OCI-LY3 (cell line): ENCODE measurements around the gene USH2A.

Experiments used
- H2AFZ ChIP-seq: fragments of 200-600, 300-600 bp; shearing (Covaris generic); 2 replicates; pipeline ENCODE4 v1.6.0; 2014; ENCODE audit warnings: antibody characterized with exemption, low read depth, low read length
- H3K27ac ChIP-seq: fragments of 200-600, 300-600 bp; sonication (generic); 2 replicates; pipeline ENCODE4 v1.5.1; 2014; ENCODE audit warnings: mild to moderate bottlenecking, low read length, moderate library complexity, mixed read lengths
- H3K27me3 ChIP-seq: fragments of 200-600, 300-600 bp; sonication (generic); 2 replicates; pipeline ENCODE4 v1.6.1; 2014; ENCODE audit warnings: low read depth, low read length, mixed read lengths
- H3K36me3 ChIP-seq: fragments of 200-600, 300-600 bp; sonication (generic); replicated peaks from 2 replicates; pipeline ENCODE3; 2014; ENCODE audit warnings: low read depth, low read length, mixed read lengths
- H3K4me1 ChIP-seq: fragments of 300-600, 200-600 bp; sonication (generic); 2 replicates; pipeline ENCODE4 v1.6.1; 2014; ENCODE audit warnings: low read length, mixed read lengths
- H3K4me2 ChIP-seq: fragments of 200-600, 300-600 bp; sonication (generic); 2 replicates; pipeline ENCODE4 v1.6.1; 2014; ENCODE audit warnings: low read length, mixed read lengths
- H3K4me3 ChIP-seq: fragments of 300-600, 200-600 bp; sonication (generic); 2 replicates; pipeline ENCODE4 v1.5.1; 2014; ENCODE audit warnings: antibody characterized with exemption, mild to moderate bottlenecking, low read length, moderate library complexity
- H3K79me2 ChIP-seq: fragments of 300-600, 200-600 bp; shearing (Covaris generic); 2 replicates; pipeline ENCODE4 v1.6.1; 2014; ENCODE audit warnings: mild to moderate bottlenecking, low read length, mixed read lengths
- H3K9ac ChIP-seq: fragments of 300-600, 200-600 bp; shearing (Covaris generic); 2 replicates; pipeline ENCODE4 v1.6.0; 2014; ENCODE audit warnings: mild to moderate bottlenecking, low read length, moderate library complexity
- H3K9me3 ChIP-seq: fragments of 200-600, 300-600 bp; shearing (Covaris generic); 2 replicates; pipeline ENCODE4 v1.6.1; 2014; ENCODE audit warnings: low read length, mixed read lengths; ENCODE audit not compliant: insufficient read depth
- H4K20me1 ChIP-seq: fragments of 200-600, 300-600 bp; sonication (generic); 2 replicates; pipeline ENCODE4 v1.6.1; 2016; ENCODE audit warnings: low read length, mixed read lengths; ENCODE audit not compliant: insufficient read depth
- CTCF ChIP-seq: fragments of 200-600, 300-600 bp; sonication (generic); IDR thresholded peaks from 2 replicates; pipeline ENCODE4 v1.5.1; 2014; ENCODE audit warnings: antibody characterized with exemption, low read length, low read depth
- EZH2phosphoT487 ChIP-seq: fragments of 200-600 bp; shearing (Covaris generic); IDR thresholded peaks from 2 replicates; pipeline ENCODE4 v1.6.1; 2018; ENCODE audit warnings: antibody characterized with exemption, mixed run types, low read depth

Gene USH2A

GRCh38 chr1:216194721-216195120 is 228.5 kb downstream of the USH2A start:
- Histone ChIP-seq H3K27ac (no peak overlapping the region), H4K20me1 (no peaks in the 10 kb centered on the region), H3K4me2 (no peak overlapping the region), H3K4me3 (no peak overlapping the region), H3K4me1 (no peaks in the 10 kb centered on the region), H3K9me3 (no peaks in the 10 kb centered on the region), H3K36me3 (no peaks in the 10 kb centered on the region), H3K79me2 (no peaks in the 10 kb centered on the region), H3K9ac (no peak overlapping the region), H3K27me3 (no peaks in the 10 kb centered on the region), H2AFZ (no peak overlapping the region)
- TF ChIP-seq CTCF = no peak
- no peak for TF ChIP-seq EZH2phosphoT487

GRCh38 chr1:216193839-216194443 is 229.3 kb downstream of the USH2A start:
- H3K4me2 ChIP-seq = no peak overlapping the region
- no peaks in the 10 kb centered on the region for H3K9me3 ChIP-seq
- no peak overlapping the region for H3K9ac ChIP-seq
- H3K4me3 ChIP-seq = no peak overlapping the region
- H3K27me3 ChIP-seq = no peaks in the 10 kb centered on the region
- no peaks in the 10 kb centered on the region for H4K20me1 ChIP-seq
- H3K36me3 ChIP-seq = no peaks in the 10 kb centered on the region
- no peaks in the 10 kb centered on the region for H3K79me2 ChIP-seq
- no peak overlapping the region for H2AFZ ChIP-seq
- peak; percentile 32; the same call in 1 of the 2 replicates for TF ChIP-seq CTCF
- no peak for TF ChIP-seq EZH2phosphoT487
- H3K27ac ChIP-seq = no peak overlapping the region
- H3K4me1 ChIP-seq = no peaks in the 10 kb centered on the region

- TF ChIP-seq CTCF = no peak
- no peak for TF ChIP-seq EZH2phosphoT487
- Histone ChIP-seq H3K9ac (no peak overlapping the region), H3K9me3 (no peaks in the 10 kb centered on the region), H2AFZ (no peak overlapping the region), H3K4me3 (no peak overlapping the region), H3K79me2 (no peaks in the 10 kb centered on the region), H3K4me2 (no peak overlapping the region), H3K36me3 (no peaks in the 10 kb centered on the region), H3K27ac (no peak overlapping the region), H3K27me3 (no peaks in the 10 kb centered on the region), H4K20me1 (no peaks in the 10 kb centered on the region), H3K4me1 (no peaks in the 10 kb centered on the region)
Measured at GRCh38 chr1:216190438-216190837, 232.8 kb downstream of the USH2A start.

- Histone ChIP-seq H4K20me1 (no peaks in the 10 kb centered on the region), H3K9me3 (no peaks in the 10 kb centered on the region), H3K4me3 (no peak overlapping the region), H3K27me3 (no peaks in the 10 kb centered on the region), H3K36me3 (no peaks in the 10 kb centered on the region), H3K4me1 (no peaks in the 10 kb centered on the region), H3K27ac (no peak overlapping the region), H2AFZ (no peak overlapping the region), H3K4me2 (no peak overlapping the region), H3K9ac (no peak overlapping the region), H3K79me2 (no peaks in the 10 kb centered on the region)
- TF ChIP-seq CTCF (no peak), EZH2phosphoT487 (no peak)
Measured at GRCh38 chr1:216186816-216187215, 236.4 kb downstream of the USH2A start.
